Keratinocyte (primary cell): ENCODE data around the gene ARHGAP20. TPM values are rescaled to one million over a fixed set of nuclear protein-coding genes. Genes with fewer than 3 reads are reported as not detected.

ENCODE experiments used
- DNase-seq: peaks from one replicate; pipeline ENCODE4 v3.0.0-alpha.2; 2011; ENCODE audit warnings: low read depth, missing footprints, low spot score
- FAIRE-seq: peaks from 2 replicates; lab custom pipeline; 2011; peaks lifted over from hg19 to GRCh38; lab: Jason Lieb, UNC
- H2AFZ ChIP-seq: 2 replicates; pipeline ENCODE4 v1.6.0; 2012; ENCODE audit warnings: low read length, control low read depth, inconsistent platforms; ENCODE audit not compliant: control insufficient read depth
- H3K27ac ChIP-seq: 2 replicates; pipeline ENCODE4 v1.5.1; 2011; ENCODE audit warnings: low read length; ENCODE audit not compliant: control insufficient read depth, insufficient read depth
- H3K27me3 ChIP-seq: 3 replicates; pipeline ENCODE4 v1.6.0; 2011; ENCODE audit warnings: low read length; ENCODE audit not compliant: control insufficient read depth, insufficient read depth; ENCODE audit errors: extremely low read depth
- H3K36me3 ChIP-seq, 2 experiments: 2 replicates in 1 of 2; 3 replicates in 1 of 2; pipeline ENCODE4 v1.5.1; 2011; ENCODE audit warnings: low read length in 2 of 2, mild to moderate bottlenecking in 1 of 2; ENCODE audit not compliant: control insufficient read depth in 2 of 2, insufficient read depth in 2 of 2; ENCODE audit errors: extremely low read depth in 1 of 2
- H3K4me1 ChIP-seq: 3 replicates; pipeline ENCODE4 v1.5.1; 2011; ENCODE audit warnings: low read length; ENCODE audit not compliant: control insufficient read depth, insufficient read depth; ENCODE audit errors: extremely low read depth
- H3K4me2 ChIP-seq: 3 replicates; pipeline ENCODE4 v1.6.0; 2011; ENCODE audit warnings: low read depth, low read length; ENCODE audit not compliant: control insufficient read depth, insufficient read depth; ENCODE audit errors: extremely low read depth
- H3K4me3 ChIP-seq, 3 experiments: fragments of 200-600 bp in 1 of 3; sonication (generic) in 1 of 3; 2 replicates in 2 of 3; 3 replicates in 1 of 3; pipeline ENCODE4 v1.5.1; 2011 to 2016; ENCODE audit warnings: low read length in 3 of 3, mild to moderate bottlenecking in 3 of 3, control low read depth in 2 of 3, inconsistent platforms in 1 of 3, low read depth in 1 of 3, mixed read lengths in 1 of 3, mixed run types in 1 of 3, moderate library complexity in 1 of 3; ENCODE audit not compliant: control insufficient read depth in 2 of 3, insufficient read depth in 2 of 3; ENCODE audit errors: extremely low read depth in 1 of 3
- H3K79me2 ChIP-seq: 2 replicates; pipeline ENCODE4 v1.6.0; 2012; ENCODE audit warnings: low read length; ENCODE audit not compliant: control insufficient read depth, insufficient read depth
- H3K9ac ChIP-seq: 3 replicates; pipeline ENCODE4 v1.6.0; 2011; ENCODE audit warnings: low read length; ENCODE audit not compliant: control insufficient read depth, insufficient read depth; ENCODE audit errors: extremely low read depth
- H3K9me1 ChIP-seq: 3 replicates; pipeline ENCODE4 v1.6.0; 2011; ENCODE audit warnings: low read length; ENCODE audit not compliant: control insufficient read depth, insufficient read depth; ENCODE audit errors: extremely low read depth
- H3K9me3 ChIP-seq: 2 replicates; pipeline ENCODE4 v1.5.1; 2012; ENCODE audit warnings: low read depth, low read length; ENCODE audit not compliant: control insufficient read depth
- H4K20me1 ChIP-seq: 3 replicates; pipeline ENCODE4 v1.6.0; 2011; ENCODE audit warnings: low read length; ENCODE audit not compliant: control insufficient read depth, insufficient read depth; ENCODE audit errors: extremely low read depth
- EZH2 ChIP-seq: IDR thresholded peaks from one replicate; pipeline ENCODE4 v1.6.1; 2012; ENCODE audit warnings: inconsistent platforms, mild to moderate bottlenecking, low read length, moderate library complexity
- dilution Hi-C: fragments of 300-500 bp; cut with MboI; formaldehyde crosslinking; loops from one replicate; pipeline ENCODE4 v1.7.0; 2020; ENCODE audit warnings: low sequenced_read_pairs; ENCODE audit not compliant: extremely low pct_ligation_motif_present
- polyA plus RNA-seq, 5 experiments: library from polyadenylated mRNA; depleted of rRNA in 3 of 5; stranded (reverse) in 3 of 5; stranded (forward) in 1 of 5; unstranded in 1 of 5; fragments of >200 nt; gene quantifications; 1 replicate in 1 of 5; 2 replicates in 3 of 5; 3 replicates in 1 of 5; pipeline versions ENCODE4 v1.2.1 to v1.2.3, GENCODE V29; 2011 to 2012; ENCODE audit warnings: missing spikeins in 2 of 5, low read depth in 1 of 5, low replicate concordance in 1 of 5
- TF ChIP-seq, protein P1 (sequence below), 3 experiments: IDR thresholded peaks in 1 of 3; conservative IDR thresholded peaks in 1 of 3; optimal IDR thresholded peaks in 1 of 3; 2 replicates in 2 of 3; 3 replicates in 1 of 3; pipeline versions ENCODE3 to v1.5.1; 2011; ENCODE audit warnings: low read length in 3 of 3, mild to moderate bottlenecking in 3 of 3, moderate library complexity in 2 of 3, control low read depth in 1 of 3, inconsistent platforms in 1 of 3; ENCODE audit not compliant: insufficient read depth in 2 of 3; ENCODE audit errors: extremely low read depth in 1 of 3

ARHGAP20 gene
- polyA plus RNA-seq, 1 donor (not counting 4 experiments of a cell fraction or from before 2014, with no cell fraction given), result not detected

- H3K4me2 ChIP-seq, result no peak overlapping the region
- no peaks in the 10 kb centered on the region for H3K9me3 ChIP-seq
- H3K79me2 ChIP-seq, result no peaks in the 10 kb centered on the region
- FAIRE-seq (no peak), DNase-seq (no peak)
- H3K27me3 ChIP-seq, result no peaks in the 10 kb centered on the region
- H3K27ac ChIP-seq, result no peak overlapping the region
- no peaks in the 10 kb centered on the region for H3K9me1 ChIP-seq
- H3K4me3 ChIP-seq, result no peak overlapping the region
- no peaks in the 10 kb centered on the region for H3K4me1 ChIP-seq
- dilution Hi-C loops, result no loop called here
- H3K36me3 ChIP-seq, result no peaks in the 10 kb centered on the region
- H4K20me1 ChIP-seq, result no peaks in the 10 kb centered on the region
- no peak overlapping the region for H3K9ac ChIP-seq
- no peak overlapping the region for H2AFZ ChIP-seq
- no peak for TF ChIP-seq EZH2
- TF ChIP-seq, protein P1, sequence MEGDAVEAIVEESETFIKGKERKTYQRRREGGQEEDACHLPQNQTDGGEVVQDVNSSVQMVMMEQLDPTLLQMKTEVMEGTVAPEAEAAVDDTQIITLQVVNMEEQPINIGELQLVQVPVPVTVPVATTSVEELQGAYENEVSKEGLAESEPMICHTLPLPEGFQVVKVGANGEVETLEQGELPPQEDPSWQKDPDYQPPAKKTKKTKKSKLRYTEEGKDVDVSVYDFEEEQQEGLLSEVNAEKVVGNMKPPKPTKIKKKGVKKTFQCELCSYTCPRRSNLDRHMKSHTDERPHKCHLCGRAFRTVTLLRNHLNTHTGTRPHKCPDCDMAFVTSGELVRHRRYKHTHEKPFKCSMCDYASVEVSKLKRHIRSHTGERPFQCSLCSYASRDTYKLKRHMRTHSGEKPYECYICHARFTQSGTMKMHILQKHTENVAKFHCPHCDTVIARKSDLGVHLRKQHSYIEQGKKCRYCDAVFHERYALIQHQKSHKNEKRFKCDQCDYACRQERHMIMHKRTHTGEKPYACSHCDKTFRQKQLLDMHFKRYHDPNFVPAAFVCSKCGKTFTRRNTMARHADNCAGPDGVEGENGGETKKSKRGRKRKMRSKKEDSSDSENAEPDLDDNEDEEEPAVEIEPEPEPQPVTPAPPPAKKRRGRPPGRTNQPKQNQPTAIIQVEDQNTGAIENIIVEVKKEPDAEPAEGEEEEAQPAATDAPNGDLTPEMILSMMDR (optimal IDR thresholded peaks at IDR 0.05 in 1 of 3, IDR thresholded peaks at IDR 0.05 in 1 of 3, conservative IDR thresholded peaks at IDR 0.05 in 1 of 3; ENCODE audit: extremely low read depth in 1 of 3, insufficient read depth in 2 of 3, low read length in 3 of 3), result no peak
Observed at GRCh38 chr11:110654456-110654855, 57.8 kb downstream of the ARHGAP20 start.

- no peaks in the 10 kb centered on the region for H3K9me3 ChIP-seq
- H2AFZ ChIP-seq, result no peak overlapping the region
- no peak overlapping the region for H3K27ac ChIP-seq
- FAIRE-seq (no peak), DNase-seq (no peak)
- no peak overlapping the region for H3K4me2 ChIP-seq
- no peaks in the 10 kb centered on the region for H3K27me3 ChIP-seq
- TF ChIP-seq, protein P1 (optimal IDR thresholded peaks at IDR 0.05 in 1 of 3, IDR thresholded peaks at IDR 0.05 in 1 of 3, conservative IDR thresholded peaks at IDR 0.05 in 1 of 3; ENCODE audit: extremely low read depth in 1 of 3, insufficient read depth in 2 of 3, low read length in 3 of 3), result no peak
- TF ChIP-seq EZH2, result no peak
- no peak overlapping the region for H3K4me3 ChIP-seq
- no peaks in the 10 kb centered on the region for H3K4me1 ChIP-seq
- H4K20me1 ChIP-seq, result no peaks in the 10 kb centered on the region
- H3K79me2 ChIP-seq, result no peaks in the 10 kb centered on the region
- H3K9me1 ChIP-seq, result no peaks in the 10 kb centered on the region
- dilution Hi-C loops, result no loop called here
- no peak overlapping the region for H3K9ac ChIP-seq
- no peaks in the 10 kb centered on the region for H3K36me3 ChIP-seq
Observed at GRCh38 chr11:110645253-110645652, 67.0 kb downstream of the ARHGAP20 start.
